Activated CD4-positive, alpha-beta T cell treated with anti-CD3 and anti-CD28 coated beads, Interleukin-2, amount 10 ng/mL, durations not matched to agents 24 days and 14 days (primary cell): ENCODE measurements around the gene NTF4. TPM values are rescaled to one million over a fixed set of nuclear protein-coding genes. Genes with fewer than 3 reads are reported as not detected.
"Not testable (repeated sequence)": the region's sequence is repeated elsewhere in the genome, so short reads cannot be mapped to it uniquely, and the experiment has no call there.

Experiments
- DNase-seq: peaks from one replicate; pipeline ENCODE4 v3.0.0; 2022
- H3K27ac Mint-ChIP-seq: one replicate; pipeline ENCODE4 v1.8.0; 2022; ENCODE audit warnings: mild to moderate bottlenecking, mixed read lengths
- H3K27me3 Mint-ChIP-seq: one replicate; pipeline ENCODE4 v1.8.0; 2022; ENCODE audit warnings: mixed read lengths
- H3K36me3 Mint-ChIP-seq: one replicate; pipeline ENCODE4 v1.8.0; 2022; ENCODE audit warnings: low read depth, mild to moderate bottlenecking, mixed read lengths
- H3K4me1 Mint-ChIP-seq: one replicate; pipeline ENCODE4 v1.8.0; 2021; ENCODE audit warnings: mixed read lengths
- H3K4me3 Mint-ChIP-seq: one replicate; pipeline ENCODE4 v1.8.0; 2022; ENCODE audit warnings: mild to moderate bottlenecking, moderate library complexity, mixed read lengths
- H3K9me3 Mint-ChIP-seq: one replicate; pipeline ENCODE4 v1.8.0; 2021; ENCODE audit warnings: mixed read lengths
- intact Hi-C: fragments of 100-400 bp; cut with micrococcal nuclease; formaldehyde crosslinking; loops from one replicate; pipeline ENCODE4 v1.15.1; 2023
- total RNA-seq: library from RNA; stranded (reverse); gene quantifications from 2 replicates; pipeline ENCODE4 v1.2.3, GENCODE V29; 2022

The NTF4 gene
- total RNA-seq, 1 donor from 2014 or later = not detected

DNA sequence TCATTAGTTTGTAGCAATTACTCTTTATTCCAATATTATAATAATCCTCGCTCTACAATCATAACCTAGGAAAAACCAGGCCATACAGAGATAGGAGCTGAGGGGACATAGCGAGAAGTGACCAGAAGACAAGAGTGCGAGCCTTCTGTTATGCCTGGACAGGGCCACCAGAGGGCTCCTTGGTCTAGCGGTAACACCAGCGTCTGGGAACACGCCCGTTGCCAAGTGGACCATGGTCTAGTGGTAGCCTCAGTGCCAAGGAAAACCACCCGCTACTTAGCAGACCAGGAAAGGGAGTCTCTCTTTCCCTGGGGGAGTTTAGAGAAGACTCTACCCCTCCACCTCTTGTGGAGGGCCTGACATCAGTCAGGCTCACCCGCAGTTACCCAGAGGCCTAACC, 10.3 kb upstream of the NTF4 start:
- not testable (repeated sequence) for H3K36me3 Mint-ChIP-seq, H3K4me3 Mint-ChIP-seq, H3K9me3 Mint-ChIP-seq, H3K4me1 Mint-ChIP-seq, H3K27ac Mint-ChIP-seq
- H3K27me3 Mint-ChIP-seq = peaks cover 32% of the 10 kb centered on the region
- peak; percentile 73 for DNase-seq
- intact Hi-C loops = loop anchor here (5.0 kb wide), 1 partner anchor 72 kb away; no protein-coding TSS in a partner anchor

DNA sequence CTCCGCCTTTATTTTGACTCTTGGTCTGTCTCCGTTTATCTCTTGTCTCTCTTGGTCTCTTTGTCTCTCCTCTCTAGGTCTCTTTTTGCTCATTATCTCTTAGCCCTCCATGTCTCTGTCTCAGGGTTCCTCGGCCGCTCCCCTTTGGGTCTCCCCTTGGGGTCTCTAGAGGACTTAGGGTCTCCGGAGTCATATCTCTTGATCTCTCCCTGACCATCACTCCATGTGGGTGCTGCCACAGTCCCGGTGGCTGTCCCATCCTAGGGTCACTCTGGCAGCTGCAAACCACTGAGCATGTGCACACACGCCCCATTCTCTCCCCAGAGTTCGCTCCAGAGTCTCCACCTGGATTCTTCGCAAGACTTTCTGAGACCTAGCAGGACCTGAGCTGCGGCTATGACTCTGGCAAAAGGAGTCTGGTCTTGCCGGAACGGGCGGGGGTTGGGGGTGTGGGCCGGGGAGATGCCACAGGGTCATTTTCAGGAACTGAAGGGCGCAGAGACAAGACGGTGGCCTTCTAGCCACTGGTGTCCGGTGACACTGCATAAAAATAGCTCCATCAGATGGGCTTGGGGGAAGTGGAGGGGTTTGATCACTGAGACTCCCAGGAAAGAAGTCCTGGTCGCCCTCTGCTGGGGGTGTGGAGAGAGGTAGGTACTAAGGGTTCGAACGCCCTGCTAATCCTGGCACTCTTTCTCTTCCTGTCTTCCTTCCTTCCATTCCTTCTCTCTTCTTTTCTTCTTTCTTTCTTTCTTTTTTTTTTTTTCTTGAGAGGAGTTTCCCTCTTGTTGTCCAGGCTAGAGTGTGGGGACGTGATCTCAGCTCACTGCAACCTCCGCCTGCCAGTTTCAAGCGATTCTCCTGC, 9.1 kb upstream of the NTF4 start:
- Mint-ChIP-seq H3K27me3 (peaks cover 41% of the 10 kb centered on the region), H3K36me3 (peaks cover 2% of the 10 kb centered on the region), H3K4me1 (peaks cover 6% of the 10 kb centered on the region), H3K4me3 (peak overlapping the region; percentile 60), H3K9me3 (peaks cover 7% of the 10 kb centered on the region), H3K27ac (no peak overlapping the region)
- DNase-seq = no peak
- intact Hi-C loops = no loop called here

DNA sequence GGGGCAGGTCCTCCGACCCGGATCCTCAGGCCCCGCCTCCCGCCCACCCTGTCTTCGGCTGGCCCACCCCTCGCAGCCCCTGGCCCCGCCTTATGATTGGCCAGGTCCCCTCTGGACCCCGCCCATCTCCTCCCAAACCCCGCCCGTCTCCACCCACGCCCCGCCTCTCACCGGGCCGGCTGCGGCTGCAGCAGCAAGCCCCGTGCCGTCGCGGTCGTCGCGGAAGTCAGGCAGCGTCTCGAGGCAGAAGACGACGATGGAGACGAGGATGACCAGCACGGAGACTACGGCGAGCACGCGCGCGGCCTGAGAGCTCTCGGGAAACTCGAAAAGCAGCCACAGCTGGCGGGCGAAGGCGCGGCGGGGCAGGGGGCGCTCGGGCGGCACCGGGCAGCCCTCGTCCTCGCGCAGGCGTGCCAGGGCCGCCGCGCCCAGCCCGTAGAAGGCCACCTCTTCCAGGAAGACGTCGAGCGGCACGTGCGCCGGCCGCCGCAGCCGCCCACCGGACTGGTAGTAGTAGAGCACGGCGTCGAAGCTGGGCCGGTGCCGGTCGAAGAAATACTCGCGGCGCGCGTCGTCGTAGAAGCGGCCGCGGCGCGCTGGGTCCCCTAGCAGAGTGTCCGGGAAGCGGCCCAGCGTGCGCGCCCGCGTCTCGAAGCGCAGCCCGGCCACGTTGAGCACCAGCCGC, 7.4 kb upstream of the NTF4 start:
- intact Hi-C loops = no loop called here
- H3K9me3 Mint-ChIP-seq = peaks cover 7% of the 10 kb centered on the region

DNA sequence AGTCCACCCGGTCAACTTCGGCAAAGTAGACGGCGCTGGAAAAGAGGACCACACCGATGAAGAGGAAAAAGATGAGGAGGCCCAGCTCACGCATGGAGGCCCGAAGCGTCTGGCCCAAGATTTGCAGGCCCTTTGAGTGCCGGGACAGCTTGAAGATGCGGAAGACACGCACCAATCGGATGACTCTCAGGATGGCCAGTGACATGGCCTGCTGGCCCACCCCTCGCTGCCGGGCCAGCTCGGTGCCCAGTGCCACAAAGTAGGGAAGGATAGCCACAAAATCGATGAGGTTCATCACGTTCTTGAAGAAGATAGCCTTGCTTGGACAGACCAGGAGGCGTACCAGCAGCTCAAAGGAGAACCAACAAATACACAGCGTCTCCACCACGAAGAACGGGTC, 5.8 kb upstream of the NTF4 start:
- Mint-ChIP-seq H3K27ac (no peak overlapping the region), H3K9me3 (peaks cover 7% of the 10 kb centered on the region), H3K4me1 (peaks cover 6% of the 10 kb centered on the region), H3K4me3 (no peak overlapping the region), H3K36me3 (peaks cover 2% of the 10 kb centered on the region), H3K27me3 (peaks cover 66% of the 10 kb centered on the region)
- intact Hi-C loops = no loop called here
- DNase-seq = no peak

More for the DNA sequence above, 7.4 kb upstream of the NTF4 start:
- Mint-ChIP-seq H3K4me1 (peaks cover 6% of the 10 kb centered on the region), H3K4me3 (no peak overlapping the region), H3K27me3 (peaks cover 52% of the 10 kb centered on the region), H3K36me3 (peaks cover 2% of the 10 kb centered on the region), H3K27ac (no peak overlapping the region)
- peak; percentile 73 for DNase-seq

DNA sequence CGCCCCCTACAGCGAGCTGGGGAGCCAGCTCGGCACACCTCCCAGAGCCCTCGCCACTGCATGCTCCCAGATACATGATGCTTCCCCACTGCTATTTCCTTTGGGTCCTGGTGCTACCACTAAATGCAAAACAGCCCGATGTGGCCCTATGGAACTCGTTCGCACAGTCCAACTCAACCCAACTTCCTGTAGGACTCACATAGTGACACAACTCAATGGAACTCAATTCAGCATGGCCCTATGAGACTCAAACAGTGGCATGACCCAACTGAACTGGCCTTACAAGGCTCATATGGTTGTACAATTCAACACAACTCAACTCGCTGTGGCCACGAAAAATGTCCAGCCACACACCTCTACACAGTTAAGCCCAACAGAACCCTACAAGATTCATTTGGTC, 4.4 kb upstream of the NTF4 start:
- Mint-ChIP-seq H3K9me3 (peaks cover 7% of the 10 kb centered on the region), H3K27ac (no peak overlapping the region)
- intact Hi-C loops = no loop called here

DNA sequence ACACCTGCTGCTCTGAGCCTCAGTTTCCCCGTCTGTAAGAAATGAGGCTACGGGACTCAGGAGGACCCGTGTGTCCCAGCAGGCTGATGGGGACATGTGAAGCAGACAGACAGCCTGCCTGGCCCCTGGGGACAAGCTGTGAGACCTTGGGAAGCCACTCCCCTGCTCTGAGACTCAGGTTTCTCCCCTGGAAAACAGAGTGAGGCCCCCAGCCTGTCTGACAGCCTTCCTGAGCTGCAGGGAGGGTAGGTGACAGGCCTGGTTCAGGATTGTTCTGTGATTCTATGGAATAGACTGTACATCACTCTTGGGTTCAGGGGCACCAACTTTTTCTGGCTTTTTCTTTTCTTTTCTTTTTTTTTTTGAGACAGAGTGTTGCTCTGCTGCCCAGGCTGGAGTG, 2.9 kb upstream of the NTF4 start:
- Mint-ChIP-seq H3K9me3 (peaks cover 7% of the 10 kb centered on the region), H3K4me1 (no peaks in the 10 kb centered on the region), H3K27ac (no peak overlapping the region), H3K4me3 (no peak overlapping the region), H3K36me3 (no peaks in the 10 kb centered on the region), H3K27me3 (peaks cover 67% of the 10 kb centered on the region)
- intact Hi-C loops = no loop called here
- no peak for DNase-seq

More for the DNA sequence above, 4.4 kb upstream of the NTF4 start:
- Mint-ChIP-seq H3K4me3 (no peak overlapping the region), H3K36me3 (peaks cover 2% of the 10 kb centered on the region), H3K27me3 (peaks cover 71% of the 10 kb centered on the region), H3K4me1 (peaks cover 5% of the 10 kb centered on the region)
- DNase-seq = no peak

DNA sequence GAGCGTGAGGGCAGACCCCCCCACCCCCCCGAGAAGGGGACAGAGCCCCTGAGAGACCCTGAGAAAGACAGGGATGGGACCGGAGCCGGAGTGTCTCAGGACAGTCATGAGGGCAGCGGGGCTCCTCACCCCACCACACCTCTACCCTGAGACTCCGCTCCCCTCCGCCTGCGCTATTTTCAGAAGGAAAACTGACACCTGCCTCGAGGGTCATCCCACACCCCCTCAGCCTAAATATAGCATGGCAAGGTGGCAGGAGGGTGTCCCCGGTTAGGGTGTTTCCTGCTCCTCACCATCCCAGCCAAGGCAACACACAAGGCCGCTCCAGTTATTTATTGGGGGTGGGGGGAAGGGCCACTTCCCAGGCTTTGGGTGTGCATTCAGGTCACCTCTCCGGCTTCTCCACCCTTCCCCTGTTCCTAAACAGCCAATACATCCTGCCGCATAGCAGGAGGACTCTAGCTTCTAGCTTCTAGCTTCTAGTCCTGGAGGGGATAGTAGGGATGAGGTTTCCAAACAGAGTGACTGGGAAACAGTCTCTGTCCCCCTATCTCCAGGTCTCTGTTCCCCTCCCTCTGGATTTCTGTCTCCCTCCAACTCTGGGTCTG, 1.4 kb upstream of the NTF4 start:
- H3K27me3 Mint-ChIP-seq = peaks cover 67% of the 10 kb centered on the region
- H3K4me1 Mint-ChIP-seq = no peaks in the 10 kb centered on the region
- intact Hi-C loops = no loop called here
- H3K27ac Mint-ChIP-seq = no peak overlapping the region
- no peak for DNase-seq
- H3K9me3 Mint-ChIP-seq = peaks cover 7% of the 10 kb centered on the region
- no peak overlapping the region for H3K4me3 Mint-ChIP-seq
- no peaks in the 10 kb centered on the region for H3K36me3 Mint-ChIP-seq

DNA sequence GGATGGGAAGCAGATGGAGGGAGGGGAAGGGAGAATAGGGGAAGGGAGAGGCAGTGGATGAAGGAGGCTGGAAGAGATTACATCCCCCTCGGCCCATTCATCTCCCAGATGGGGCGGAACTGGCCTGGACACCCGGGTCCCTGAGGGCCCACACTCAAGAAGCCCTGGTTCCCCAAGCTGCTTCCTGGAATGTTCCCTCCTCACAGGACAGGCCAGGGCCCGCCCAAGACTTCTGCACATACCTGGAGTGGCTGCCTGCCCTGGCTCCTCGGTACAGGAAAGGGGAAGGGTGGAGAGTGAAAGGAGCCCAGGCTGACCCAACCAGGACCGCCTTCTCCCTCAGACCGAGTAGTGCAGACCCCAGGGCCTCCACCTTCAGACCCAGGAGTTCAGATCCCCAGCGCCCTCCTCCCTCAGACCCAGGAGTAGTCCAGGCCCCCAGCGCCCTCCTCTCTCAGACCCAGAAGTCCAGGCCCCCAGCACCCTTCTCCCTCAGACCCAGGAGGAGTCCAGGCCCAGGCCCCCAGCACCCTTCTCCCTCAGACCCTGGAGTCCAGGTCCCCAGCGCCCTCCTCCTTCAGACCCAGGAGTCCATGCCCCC, 489 bp downstream of the NTF4 start:
- Mint-ChIP-seq H3K4me3 (no peak overlapping the region), H3K36me3 (no peaks in the 10 kb centered on the region), H3K27ac (no peak overlapping the region), H3K9me3 (peaks cover 2% of the 10 kb centered on the region), H3K4me1 (no peaks in the 10 kb centered on the region), H3K27me3 (peaks cover 66% of the 10 kb centered on the region)
- DNase-seq = no peak
- intact Hi-C loops = no loop called here

DNA sequence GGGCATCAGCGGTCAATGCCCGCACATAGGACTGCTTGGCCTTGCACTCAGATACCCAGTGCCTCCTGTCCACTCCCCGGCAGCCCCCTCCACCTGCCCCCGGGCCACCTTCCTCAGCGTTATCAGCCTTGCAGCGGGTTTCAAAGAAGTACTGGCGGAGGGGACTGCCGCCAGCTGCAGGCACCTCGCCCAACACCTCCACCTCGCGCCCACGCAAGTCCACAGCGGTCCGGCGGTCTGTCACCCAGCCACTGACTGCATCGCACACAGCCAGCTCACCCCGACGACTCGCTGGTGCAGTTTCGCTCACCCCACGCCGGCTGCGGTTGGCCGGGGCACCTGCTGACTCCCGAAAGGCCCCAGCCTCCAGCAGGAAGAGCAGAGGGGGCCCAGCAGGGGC, 3.2 kb downstream of the NTF4 start:
- Mint-ChIP-seq H3K27me3 (peaks cover 72% of the 10 kb centered on the region), H3K36me3 (peaks cover 3% of the 10 kb centered on the region), H3K9me3 (no peaks in the 10 kb centered on the region), H3K4me1 (peaks cover 12% of the 10 kb centered on the region), H3K27ac (no peak overlapping the region), H3K4me3 (no peak overlapping the region)
- DNase-seq = no peak
- intact Hi-C loops = no loop called here

DNA sequence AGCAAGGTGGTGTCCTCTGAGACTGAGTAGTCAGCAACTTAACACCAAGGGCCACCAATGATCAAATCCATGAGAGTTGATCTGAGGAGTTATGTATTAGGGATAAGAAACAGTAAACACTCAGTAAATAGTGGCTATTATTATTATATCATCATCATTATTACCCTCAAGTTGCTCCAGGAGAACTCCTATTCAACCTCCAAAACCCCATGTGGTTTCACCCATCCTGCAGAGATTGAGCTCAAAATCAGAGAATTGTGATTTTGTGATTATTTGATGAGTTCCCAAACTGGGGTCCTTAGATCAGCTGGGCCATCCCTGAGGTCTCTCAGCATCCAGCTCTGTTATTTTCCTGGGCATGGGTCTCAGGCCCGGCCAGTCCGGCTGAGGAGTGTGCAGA, 3.6 kb downstream of the NTF4 start:
- Mint-ChIP-seq H3K4me3 (no peak overlapping the region), H3K9me3 (no peaks in the 10 kb centered on the region), H3K36me3 (peaks cover 3% of the 10 kb centered on the region), H3K27me3 (peaks cover 69% of the 10 kb centered on the region), H3K27ac (no peak overlapping the region), H3K4me1 (peaks cover 12% of the 10 kb centered on the region)
- DNase-seq = no peak
- intact Hi-C loops = no loop called here

DNA sequence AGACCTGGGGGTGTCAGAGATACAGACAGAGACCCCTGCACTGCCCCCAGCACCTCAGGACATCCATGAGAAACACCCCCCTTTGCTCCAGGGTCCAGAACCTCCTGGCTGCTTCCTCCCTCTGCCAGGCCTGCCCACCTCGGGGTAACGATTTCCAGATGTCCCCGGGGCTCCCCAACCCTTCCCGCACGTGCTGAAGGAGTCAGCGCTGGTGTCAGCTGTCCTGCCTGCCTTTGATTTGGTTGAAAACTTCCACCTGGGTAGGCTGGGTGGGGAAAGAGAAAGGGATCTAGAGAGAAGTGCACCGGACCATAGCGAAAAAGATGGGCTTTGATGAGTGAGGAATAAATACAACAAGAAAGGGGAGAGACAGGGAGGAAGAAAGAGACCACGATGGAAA, 5.6 kb downstream of the NTF4 start:
- DNase-seq = no peak
- no peak overlapping the region for H3K27ac Mint-ChIP-seq
- no peaks in the 10 kb centered on the region for H3K9me3 Mint-ChIP-seq
- H3K27me3 Mint-ChIP-seq = peaks cover 63% of the 10 kb centered on the region
- intact Hi-C loops = no loop called here
- no peak overlapping the region for H3K4me3 Mint-ChIP-seq
- peaks cover 3% of the 10 kb centered on the region for H3K36me3 Mint-ChIP-seq
- H3K4me1 Mint-ChIP-seq = peaks cover 12% of the 10 kb centered on the region

DNA sequence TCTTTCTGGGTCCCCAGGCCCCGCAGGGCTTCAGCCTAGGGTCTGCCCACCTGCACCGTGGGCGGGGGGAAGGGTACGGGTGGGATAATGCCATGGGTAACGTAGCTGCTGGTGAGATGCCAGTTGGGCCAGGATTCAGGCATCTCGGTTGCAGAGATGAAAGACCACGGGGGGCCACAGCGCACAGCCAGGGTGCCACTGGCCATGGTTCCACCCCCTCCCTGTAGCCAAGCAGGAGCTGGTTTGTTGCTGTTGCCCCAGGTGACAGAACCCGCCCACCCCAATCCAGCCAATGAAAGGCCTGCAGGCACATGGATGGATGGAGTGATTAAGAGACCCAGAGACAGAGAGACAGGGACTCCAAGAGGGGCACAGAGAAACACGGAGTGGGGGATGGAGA, 6.1 kb downstream of the NTF4 start:
- H3K4me1 Mint-ChIP-seq = peaks cover 12% of the 10 kb centered on the region
- H3K4me3 Mint-ChIP-seq = peak overlapping the region; percentile 84
- H3K27ac Mint-ChIP-seq = no peak overlapping the region
- peaks cover 3% of the 10 kb centered on the region for H3K36me3 Mint-ChIP-seq
- intact Hi-C loops = no loop called here
- DNase-seq = peak; percentile 66
- H3K27me3 Mint-ChIP-seq = peaks cover 60% of the 10 kb centered on the region
- no peaks in the 10 kb centered on the region for H3K9me3 Mint-ChIP-seq

DNA sequence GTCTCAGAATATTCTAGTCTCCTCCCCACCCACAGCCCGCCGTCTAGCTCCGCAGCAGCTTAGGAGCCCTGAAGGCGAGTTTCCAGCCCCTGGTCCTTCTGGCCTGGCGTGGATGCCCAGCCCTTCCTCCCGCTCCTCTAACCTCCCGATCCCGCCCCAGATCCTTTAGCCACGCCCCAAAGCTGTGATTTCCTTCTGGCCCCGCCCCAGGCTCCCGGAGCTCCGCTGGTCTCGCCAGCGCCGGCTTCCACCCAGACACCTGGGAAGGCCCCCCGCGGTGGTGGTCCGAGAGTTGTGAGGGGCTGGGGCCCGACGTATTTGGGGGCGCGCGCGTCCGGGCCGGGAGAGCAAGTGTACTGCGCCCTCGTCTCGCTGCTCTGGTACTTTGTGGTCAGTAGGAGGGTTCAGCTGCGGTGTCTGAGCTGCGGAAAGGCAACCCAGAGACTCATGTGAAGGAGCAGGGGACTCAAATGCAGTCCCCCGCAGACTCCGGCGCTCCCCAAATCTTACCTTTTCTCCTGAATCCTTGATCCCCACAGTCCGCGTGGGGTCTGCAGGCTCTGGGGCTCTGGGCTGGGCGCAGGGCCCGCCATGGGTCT, 6.9 kb downstream of the NTF4 start, which contains the start of gene CGB7:
CGB7 (minus strand) TSS at position 114 of the 599 bp plus-strand sequence. CDS start 2,374 bp downstream, outside the sequence.
- DNase-seq = peak; percentile 83
- H3K27ac Mint-ChIP-seq = no peak within 1 kb of the TSS
- H3K27me3 Mint-ChIP-seq = peaks cover 53% of the 10 kb centered on the region
- H3K4me1 Mint-ChIP-seq = peaks cover 12% of the 10 kb centered on the region
- no peaks in the 10 kb centered on the region for H3K9me3 Mint-ChIP-seq
- peaks cover 3% of the 10 kb centered on the region for H3K36me3 Mint-ChIP-seq
- H3K4me3 Mint-ChIP-seq = peak within 1 kb of the TSS; percentile 84
- intact Hi-C loops = no loop called here
